HG03520 (cell line): ENCODE measurements around the gene CPEB4.

Experiments
- ATAC-seq: cut with Tn5 transposase; IDR thresholded peaks from one replicate; pipeline ENCODE4 v1.9.1; 2021; ENCODE audit warnings: mild to moderate bottlenecking, moderate library complexity; ENCODE audit not compliant: unreplicated experiment

CPEB4 gene

GRCh38 chr5:173940269-173940668, 52.1 kb downstream of the CPEB4 start:
- ATAC-seq = no peak

GRCh38 chr5:173941102-173941501, 53.0 kb downstream of the CPEB4 start:
- no peak for ATAC-seq

GRCh38 chr5:173941758-173942401, 53.7 kb downstream of the CPEB4 start:
- no peak for ATAC-seq

GRCh38 chr5:173944511-173944910, 56.4 kb downstream of the CPEB4 start:
- no peak for ATAC-seq

GRCh38 chr5:173945160-173945559, 57.0 kb downstream of the CPEB4 start:
- no peak for ATAC-seq

- no peak for ATAC-seq
Observed at GRCh38 chr5:173946323-173946722, 58.2 kb downstream of the CPEB4 start.

GRCh38 chr5:173950829-173951228, 62.7 kb downstream of the CPEB4 start:
- ATAC-seq = no peak

- no peak for ATAC-seq
Observed at GRCh38 chr5:173953528-173954090, 65.5 kb downstream of the CPEB4 start.

- ATAC-seq = no peak
Observed at GRCh38 chr5:173954671-173955521, 66.7 kb downstream of the CPEB4 start.

GRCh38 chr5:173960986-173961385, 72.8 kb downstream of the CPEB4 start:
- no peak for ATAC-seq

GRCh38 chr5:173961418-173961817, 73.3 kb downstream of the CPEB4 start:
- ATAC-seq = no peak

GRCh38 chr5:173962436-173962972, 74.4 kb downstream of the CPEB4 start:
- no peak for ATAC-seq

GRCh38 chr5:173963182-173963838, 75.2 kb downstream of the CPEB4 start:
- ATAC-seq = no peak

GRCh38 chr5:173963867-173964441, 75.8 kb downstream of the CPEB4 start:
- ATAC-seq = no peak

GRCh38 chr5:173964506-173964905, 76.4 kb downstream of the CPEB4 start:
- no peak for ATAC-seq

GRCh38 chr5:173967241-173967640, 79.1 kb downstream of the CPEB4 start:
- no peak for ATAC-seq

- no peak for ATAC-seq
Observed at GRCh38 chr5:173968154-173968797, 80.1 kb downstream of the CPEB4 start.

GRCh38 chr5:173969167-173970049, 81.3 kb downstream of the CPEB4 start:
- ATAC-seq = no peak

GRCh38 chr5:173970878-173971650, 82.9 kb downstream of the CPEB4 start:
- ATAC-seq = no peak
